Measurements from ENCODE around the gene CCDC159.

GRCh38 chr19:11397089-11397610 is 50.8 kb downstream of the CCDC159 start:
- TF ChIP-seq CTCF (IDR thresholded peaks at IDR 0.05 in 8 of 11, conservative IDR thresholded peaks at IDR 0.05 in 3 of 11): no peak
- TF ChIP-seq POLR2A (IDR thresholded peaks at IDR 0.05): no peak
- no peak for TF ChIP-seq POLR2AphosphoS5 (IDR thresholded peaks at IDR 0.05)

All from spleen (tissue), 7 donors.